Activated CD4-positive, alpha-beta T cell treated with anti-CD3 and anti-CD28 coated beads, Interleukin-2, amount 10 ng/mL, durations not matched to agents 7 days and 5 days (primary cell): ENCODE data around the gene SLIT1. TPM values are rescaled to one million over a fixed set of nuclear protein-coding genes. Genes with fewer than 3 reads are reported as not detected.

Source experiments
- CTCF ChIA-PET: fragments of 350-600 bp; sonication (Branson Sonifier 250); formaldehyde crosslinking; loops from one replicate; lab custom pipeline; 2021; ENCODE audit warnings: antibody characterized with exemption; lab: Charles Lee
- POLR2A ChIA-PET: fragments of 350-600 bp; sonication (Branson Sonifier 250); formaldehyde crosslinking; loops from one replicate; lab custom pipeline; 2021; ENCODE audit warnings: antibody characterized with exemption; lab: Charles Lee
- DNase-seq: peaks from one replicate; pipeline ENCODE4 v3.0.0-alpha.2; 2020
- H3K27ac Mint-ChIP-seq: one replicate; pipeline ENCODE4 v1.8.0; 2021; ENCODE audit warnings: mild to moderate bottlenecking, moderate library complexity, mixed read lengths
- H3K27me3 Mint-ChIP-seq: one replicate; pipeline ENCODE4 v1.8.0; 2021; ENCODE audit warnings: mixed read lengths
- H3K36me3 Mint-ChIP-seq: one replicate; pipeline ENCODE4 v1.8.0; 2021; ENCODE audit warnings: low read depth, mixed read lengths
- H3K4me1 Mint-ChIP-seq: one replicate; pipeline ENCODE4 v1.8.0; 2021; ENCODE audit warnings: mixed read lengths
- H3K4me3 Mint-ChIP-seq: one replicate; pipeline ENCODE4 v1.8.0; 2021; ENCODE audit warnings: mild to moderate bottlenecking, moderate library complexity, mixed read lengths
- H3K9me3 Mint-ChIP-seq: one replicate; pipeline ENCODE4 v1.8.0; 2021; ENCODE audit warnings: mixed read lengths
- total RNA-seq, 2 experiments: library from RNA; stranded (reverse); gene quantifications; one replicate each; pipeline ENCODE4 v1.2.3, GENCODE V29; 2021

Gene SLIT1
- total RNA-seq, 2 experiments from 2014 or later, result 1.2 to 1.6 TPM

DNA sequence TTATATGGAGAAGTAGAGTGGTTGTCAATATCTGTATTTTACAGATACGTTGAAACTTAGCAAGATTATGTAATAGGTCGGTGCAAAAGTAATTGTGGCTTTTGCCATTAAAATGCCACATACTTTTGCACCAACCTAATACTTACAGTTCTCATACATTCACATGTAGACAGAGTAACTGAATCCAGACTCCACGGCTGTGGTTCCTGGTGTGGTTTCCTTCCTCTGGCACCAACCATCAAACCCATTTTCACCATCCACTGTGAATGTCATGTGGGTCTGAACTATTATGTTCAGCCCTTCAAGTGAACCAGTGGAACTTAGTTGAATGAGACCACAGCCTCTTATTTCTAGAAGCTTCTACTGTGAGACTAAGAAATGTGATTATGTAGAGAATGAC, 31.5 kb upstream of the SLIT1 start:
- no peak overlapping the region for H3K4me3 Mint-ChIP-seq
- DNase-seq, result no peak
- POLR2A ChIA-PET, result no interaction called here
- H3K27me3 Mint-ChIP-seq, result no peaks in the 10 kb centered on the region
- H3K9me3 Mint-ChIP-seq, result no peaks in the 10 kb centered on the region
- H3K27ac Mint-ChIP-seq, result no peak overlapping the region
- H3K36me3 Mint-ChIP-seq, result peaks cover 21% of the 10 kb centered on the region
- CTCF ChIA-PET, result interaction anchor here (0.9 to 3.3 kb wide), 10 partner anchors 11 to 306 kb away, joined by 3 to 11 read pairs (median 3); no protein-coding TSS in a partner anchor
- H3K4me1 Mint-ChIP-seq, result peaks cover 30% of the 10 kb centered on the region

DNA sequence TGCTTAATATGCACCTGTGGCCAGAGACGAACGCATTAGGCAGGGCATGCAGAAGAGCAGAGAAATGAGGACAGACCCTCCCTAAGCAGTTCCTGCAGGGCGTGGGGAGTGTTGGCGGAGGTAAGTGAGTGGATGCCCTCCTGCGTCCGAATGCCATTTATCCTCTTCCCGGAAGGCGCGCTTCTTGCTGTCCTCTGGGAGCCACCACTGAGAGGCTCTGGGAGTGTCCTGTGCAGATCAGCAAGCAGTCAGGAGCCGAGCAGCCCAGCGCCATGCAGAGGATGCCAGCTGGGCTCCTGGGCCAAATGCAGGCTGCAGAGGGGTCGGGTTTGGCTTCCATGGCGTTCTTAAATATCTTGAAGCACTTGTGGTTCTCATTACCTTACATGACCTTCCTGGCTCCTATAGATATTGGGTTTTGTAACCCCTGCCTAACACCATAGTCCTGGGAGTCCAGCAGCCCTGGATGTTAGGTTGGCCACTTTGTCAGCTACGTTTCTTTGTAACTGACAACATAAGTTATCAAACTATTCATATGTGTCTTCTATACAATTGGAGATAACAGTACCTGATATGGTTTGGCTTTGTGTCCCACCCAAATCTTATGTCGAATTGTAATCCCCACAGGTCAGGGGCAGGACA, 30.0 kb upstream of the SLIT1 start:
- peaks cover 16% of the 10 kb centered on the region for H3K36me3 Mint-ChIP-seq
- H3K9me3 Mint-ChIP-seq, result no peaks in the 10 kb centered on the region
- POLR2A ChIA-PET, result no interaction called here

DNA sequence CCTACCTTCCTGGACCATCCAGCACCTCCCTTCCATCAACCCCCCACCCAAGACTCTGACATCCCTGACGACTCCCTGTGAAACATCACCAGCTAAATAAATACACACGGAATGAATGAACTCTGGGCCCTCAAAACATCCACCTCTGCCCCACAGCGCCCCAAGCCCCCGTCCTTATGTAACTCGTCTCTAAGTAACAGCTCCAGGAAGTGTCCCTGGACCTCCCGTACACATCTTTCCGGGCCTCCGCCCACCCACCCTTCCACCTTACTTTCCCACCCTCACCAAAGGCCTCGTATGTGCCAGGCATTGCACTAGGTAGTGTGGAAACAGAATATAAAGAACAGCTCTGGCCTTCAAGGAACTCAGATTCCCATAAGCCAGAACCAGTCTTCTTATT, 27.7 kb upstream of the SLIT1 start:
- POLR2A ChIA-PET, result no interaction called here
- no peak for DNase-seq
- peak overlapping the region; percentile 60 for H3K27ac Mint-ChIP-seq
- H3K4me1 Mint-ChIP-seq, result peaks cover 13% of the 10 kb centered on the region
- CTCF ChIA-PET, result interaction anchor here (0.9 to 4.4 kb wide), 2 partner anchors 17 to 140 kb away, joined by 4 to 38 read pairs; no protein-coding TSS in a partner anchor
- H3K36me3 Mint-ChIP-seq, result peaks cover 7% of the 10 kb centered on the region
- no peak overlapping the region for H3K4me3 Mint-ChIP-seq
- H3K27me3 Mint-ChIP-seq, result no peaks in the 10 kb centered on the region
- no peaks in the 10 kb centered on the region for H3K9me3 Mint-ChIP-seq

More for the DNA sequence above, 30.0 kb upstream of the SLIT1 start:
- DNase-seq, result no peak
- CTCF ChIA-PET, result interaction anchor here (0.6 to 0.7 kb wide), 2 partner anchors 23 to 511 kb away, joined by 3 to 6 read pairs; no protein-coding TSS in a partner anchor
- Mint-ChIP-seq H3K4me1 (peaks cover 29% of the 10 kb centered on the region), H3K4me3 (no peak overlapping the region), H3K27ac (no peak overlapping the region), H3K27me3 (no peaks in the 10 kb centered on the region)

- DNase-seq, result no peak
- Mint-ChIP-seq H3K27me3 (no peaks in the 10 kb centered on the region), H3K27ac (no peak overlapping the region), H3K36me3 (no peaks in the 10 kb centered on the region), H3K4me3 (no peak overlapping the region), H3K4me1 (no peaks in the 10 kb centered on the region), H3K9me3 (no peaks in the 10 kb centered on the region)
- ChIA-PET CTCF (interaction anchor here (0.9 to 4.4 kb wide), 19 partner anchors 8 to 178 kb away, joined by 3 to 38 read pairs (median 5); no protein-coding TSS in a partner anchor), POLR2A (no interaction called here)
Observed at GRCh38 chr10:97211229-97211628, 25.5 kb upstream of the SLIT1 start.

- DNase-seq, result peak; percentile 76
- H3K4me1 Mint-ChIP-seq, result no peaks in the 10 kb centered on the region
- POLR2A ChIA-PET, result no interaction called here
- no peaks in the 10 kb centered on the region for H3K36me3 Mint-ChIP-seq
- CTCF ChIA-PET, result interaction anchor here (0.6 to 4.4 kb wide), 26 partner anchors 8 to 613 kb away, joined by 3 to 38 read pairs (median 4); no protein-coding TSS in a partner anchor
- no peaks in the 10 kb centered on the region for H3K27me3 Mint-ChIP-seq
- no peaks in the 10 kb centered on the region for H3K9me3 Mint-ChIP-seq
- H3K4me3 Mint-ChIP-seq, result no peak overlapping the region
- H3K27ac Mint-ChIP-seq, result no peak overlapping the region
Observed at GRCh38 chr10:97210543-97210960, 24.8 kb upstream of the SLIT1 start.

DNA sequence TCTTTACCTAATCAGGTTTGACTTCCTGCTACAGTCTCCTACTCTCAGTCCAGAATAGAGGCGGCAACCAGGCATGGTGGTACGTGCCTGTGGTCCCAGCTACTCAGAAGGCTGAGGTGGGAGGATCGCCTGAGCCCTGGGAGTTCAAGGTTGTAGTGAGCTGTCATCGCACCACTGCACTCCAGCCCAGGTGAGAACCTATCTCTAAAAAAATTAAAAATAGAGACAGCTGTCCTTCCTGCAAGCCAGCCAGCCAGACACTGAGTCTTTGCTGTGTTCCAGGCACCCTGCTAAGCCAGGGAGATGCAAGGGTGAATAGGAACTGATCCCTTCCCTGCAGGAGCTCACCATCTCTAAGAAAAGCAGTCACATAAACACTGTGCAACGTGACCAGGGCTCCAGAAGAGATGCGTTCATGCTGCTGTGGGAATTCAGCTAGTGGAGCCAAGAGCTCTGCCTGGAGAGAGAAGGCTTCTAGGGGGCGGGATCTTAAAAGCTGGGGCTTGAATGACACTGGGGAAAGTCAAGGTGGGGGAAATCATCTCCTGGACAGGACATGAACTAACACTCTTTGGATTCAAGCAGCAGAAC, 22.1 kb upstream of the SLIT1 start:
- Mint-ChIP-seq H3K27ac (no peak overlapping the region), H3K9me3 (no peaks in the 10 kb centered on the region), H3K27me3 (no peaks in the 10 kb centered on the region), H3K4me1 (no peaks in the 10 kb centered on the region), H3K36me3 (no peaks in the 10 kb centered on the region), H3K4me3 (no peak overlapping the region)
- ChIA-PET CTCF (interaction anchor here (1.3 to 2.2 kb wide), 3 partner anchors 11 to 135 kb away, joined by 5 to 10 read pairs (median 8); no protein-coding TSS in a partner anchor), POLR2A (no interaction called here)
- no peak for DNase-seq

DNA sequence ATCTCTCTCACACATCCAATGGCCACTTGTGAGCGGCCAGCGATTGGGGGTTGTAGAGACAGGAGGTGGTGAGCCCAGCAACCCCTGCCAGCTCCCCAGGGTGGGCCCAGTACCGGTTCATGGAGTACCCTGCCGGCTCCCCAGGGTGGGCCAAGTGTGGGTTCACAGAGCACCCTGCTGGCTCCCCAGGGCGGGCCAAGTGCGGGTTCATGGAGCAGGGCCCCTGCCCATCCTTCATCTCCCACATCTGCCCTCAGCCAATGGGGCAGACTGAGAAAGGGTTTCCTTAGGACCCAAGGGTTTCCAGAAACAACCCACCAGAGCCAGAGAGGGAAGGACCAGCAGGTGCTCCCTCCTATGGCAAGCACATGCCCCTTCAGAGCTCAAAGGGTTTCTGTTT, 21.4 kb upstream of the SLIT1 start:
- no peaks in the 10 kb centered on the region for H3K27me3 Mint-ChIP-seq
- no peaks in the 10 kb centered on the region for H3K9me3 Mint-ChIP-seq
- no peak for DNase-seq
- H3K36me3 Mint-ChIP-seq, result no peaks in the 10 kb centered on the region
- POLR2A ChIA-PET, result no interaction called here
- H3K4me3 Mint-ChIP-seq, result no peak overlapping the region
- CTCF ChIA-PET, result interaction anchor here (1.4 to 2.2 kb wide), 3 partner anchors 10 to 134 kb away, joined by 3 to 10 read pairs (median 6); no protein-coding TSS in a partner anchor
- H3K4me1 Mint-ChIP-seq, result no peaks in the 10 kb centered on the region
- H3K27ac Mint-ChIP-seq, result no peak overlapping the region

- DNase-seq, result no peak
- Mint-ChIP-seq H3K36me3 (no peaks in the 10 kb centered on the region), H3K9me3 (no peaks in the 10 kb centered on the region), H3K4me1 (peaks cover 6% of the 10 kb centered on the region), H3K27me3 (no peaks in the 10 kb centered on the region), H3K27ac (no peak overlapping the region), H3K4me3 (no peak overlapping the region)
- CTCF ChIA-PET, result interaction anchor here (0.9 to 1.6 kb wide), 2 partner anchors 123 to 131 kb away, joined by 5 to 7 read pairs; no protein-coding TSS in a partner anchor
- POLR2A ChIA-PET, result no interaction called here
Observed at GRCh38 chr10:97204826-97205679, 19.3 kb upstream of the SLIT1 start.

DNA sequence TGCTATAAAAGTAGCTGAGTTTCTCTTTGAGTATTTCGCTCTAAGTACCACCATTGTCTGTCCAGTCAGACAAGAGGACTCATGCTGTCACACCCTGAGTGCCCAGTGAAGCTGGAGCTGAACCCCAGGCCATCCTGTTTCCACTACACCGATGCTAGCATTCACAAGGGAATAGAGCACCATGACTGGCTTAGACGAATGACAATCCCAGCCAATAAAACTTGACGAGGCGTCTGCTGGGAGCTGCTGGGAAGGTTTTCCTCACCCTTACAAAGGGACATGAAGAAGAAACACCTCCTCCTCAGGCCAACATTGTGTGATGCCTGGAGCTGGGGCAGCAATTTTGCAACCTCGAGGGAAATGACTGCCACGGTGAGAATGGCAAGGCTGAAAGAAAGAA, 17.5 kb upstream of the SLIT1 start:
- Mint-ChIP-seq H3K27ac (no peak overlapping the region), H3K27me3 (peaks cover 4% of the 10 kb centered on the region), H3K9me3 (no peaks in the 10 kb centered on the region), H3K36me3 (no peaks in the 10 kb centered on the region), H3K4me3 (no peak overlapping the region), H3K4me1 (peaks cover 8% of the 10 kb centered on the region)
- ChIA-PET POLR2A (interaction anchor here (0.5 kb wide), 1 partner anchor 1207 kb away, joined by 3 read pairs; no protein-coding TSS in a partner anchor), CTCF (interaction anchor here (1.3 kb wide), 1 partner anchor 11 kb away, joined by 4 read pairs; no protein-coding TSS in a partner anchor)
- DNase-seq, result no peak

- Mint-ChIP-seq H3K4me1 (peaks cover 20% of the 10 kb centered on the region), H3K27ac (no peak overlapping the region), H3K4me3 (no peak overlapping the region), H3K27me3 (peaks cover 23% of the 10 kb centered on the region), H3K36me3 (no peaks in the 10 kb centered on the region), H3K9me3 (no peaks in the 10 kb centered on the region)
- no peak for DNase-seq
- POLR2A ChIA-PET, result no interaction called here
- CTCF ChIA-PET, result interaction anchor here (0.8 to 2.2 kb wide), 6 partner anchors 10 to 677 kb away, joined by 3 to 6 read pairs (median 4); no protein-coding TSS in a partner anchor
Observed at GRCh38 chr10:97200616-97201015, 14.9 kb upstream of the SLIT1 start.

- CTCF ChIA-PET, result interaction anchor here (1.0 kb wide), 1 partner anchor 11 kb away, joined by 3 read pairs; no protein-coding TSS in a partner anchor
- DNase-seq, result no peak
- POLR2A ChIA-PET, result no interaction called here
- no peaks in the 10 kb centered on the region for H3K36me3 Mint-ChIP-seq
- no peak overlapping the region for H3K4me3 Mint-ChIP-seq
- H3K27ac Mint-ChIP-seq, result no peak overlapping the region
- peaks cover 22% of the 10 kb centered on the region for H3K4me1 Mint-ChIP-seq
- H3K9me3 Mint-ChIP-seq, result no peaks in the 10 kb centered on the region
- peaks cover 30% of the 10 kb centered on the region for H3K27me3 Mint-ChIP-seq
Observed at GRCh38 chr10:97199152-97199551, 13.4 kb upstream of the SLIT1 start.

GRCh38 chr10:97197030-97197500, 11.3 kb upstream of the SLIT1 start:
- DNase-seq, result no peak

More at GRCh38 chr10:97197030-97197500, 11.3 kb upstream of the SLIT1 start:
- Mint-ChIP-seq H3K27me3 (peaks cover 41% of the 10 kb centered on the region), H3K4me3 (peak overlapping the region; percentile 71), H3K9me3 (no peaks in the 10 kb centered on the region), H3K36me3 (no peaks in the 10 kb centered on the region), H3K27ac (no peak overlapping the region), H3K4me1 (peaks cover 22% of the 10 kb centered on the region)
- CTCF ChIA-PET, result interaction anchor here (0.6 to 2.6 kb wide), 9 partner anchors 9 to 125 kb away, joined by 3 to 10 read pairs (median 4); no protein-coding TSS in a partner anchor
- POLR2A ChIA-PET, result no interaction called here
